K562 (cell line): Measurements from ENCODE around the gene PSMD8. TPM values are rescaled to one million over a fixed set of nuclear protein-coding genes. Genes with fewer than 3 reads are reported as not detected.

Source experiments
- BCL6 ChIP-seq: fragments of 250-450 bp; sonication (Bioruptor Pico); IDR thresholded peaks from 2 replicates; pipeline ENCODE4 v1.4.0; 2020
- CREM ChIP-seq: IDR thresholded peaks from 2 replicates; pipeline ENCODE4 v1.6.1; 2014; ENCODE audit warnings: antibody characterized with exemption, low read depth
- CSDE1 ChIP-seq, 2 experiments: fragments of 450-650 bp; IDR thresholded peaks; 2 replicates each; pipeline ENCODE4 v1.6.1; 2016; ENCODE audit warnings: mild to moderate bottlenecking in 1 of 2
- GABPA ChIP-seq: fragments of 200-800 bp; sonication (Bioruptor generic); conservative IDR thresholded peaks from 2 replicates; pipeline ENCODE4 v1.6.1; 2016; ENCODE audit warnings: low read depth, missing genetic modification characterization, missing compliant biosample characterization
- KDM1A ChIP-seq, 2 experiments: fragments of 450-650 bp; IDR thresholded peaks; 2 replicates each; pipeline ENCODE4 v1.6.1; 2016; ENCODE audit warnings: mild to moderate bottlenecking in 2 of 2
- KLF16 ChIP-seq: IDR thresholded peaks from 2 replicates; pipeline ENCODE4 v1.6.1; 2016; ENCODE audit warnings: antibody characterized with exemption
- NCOR1 ChIP-seq: fragments of 450-650 bp; IDR thresholded peaks from 2 replicates; pipeline ENCODE4 v1.6.1; 2016; ENCODE audit warnings: mild to moderate bottlenecking, moderate library complexity
- NFYB ChIP-seq: IDR thresholded peaks from 2 replicates; pipeline ENCODE4 v1.6.1; 2011; ENCODE audit warnings: mild to moderate bottlenecking, moderate library complexity; ENCODE audit not compliant: insufficient read length; ENCODE audit errors: extremely low read depth
- NRF1 ChIP-seq, 2 experiments: fragments of 450-650 bp; IDR thresholded peaks in 1 of 2; conservative IDR thresholded peaks in 1 of 2; 2 replicates each; pipeline ENCODE4 v1.6.1; 2014; ENCODE audit warnings: mild to moderate bottlenecking in 2 of 2
- PHB ChIP-seq: fragments of 250-450 bp; sonication (Bioruptor Pico); IDR thresholded peaks from 2 replicates; pipeline ENCODE4 v1.5.0; 2021
- ZNF197 ChIP-seq: fragments of 200-800 bp; sonication (Bioruptor generic); IDR thresholded peaks from 2 replicates; pipeline ENCODE4 v1.6.1; 2016; ENCODE audit warnings: low read depth, missing genetic modification characterization, missing compliant biosample characterization
- ZNF23 ChIP-seq: fragments of 250-450 bp; sonication (Bioruptor Pico); IDR thresholded peaks from 2 replicates; pipeline ENCODE4 v1.4.0; 2020; ENCODE audit warnings: mild to moderate bottlenecking
- polyA plus RNA-seq, 8 experiments: library from polyadenylated mRNA; depleted of rRNA in 4 of 8; stranded (reverse) in 5 of 8; unstranded in 3 of 8; fragments of >200 nt; fragmentation: Nextera tagmentation in 2 of 8; fragmentation: Illumina TruSeq in 1 of 8; extraction: Ambion mirVana in 2 of 8; extraction: Trizol in 1 of 8; gene quantifications; 2 replicates each; pipeline versions ENCODE4 v1.2.1 to v1.2.3, GENCODE V29; 2011 to 2014; ENCODE audit warnings: inconsistent platforms in 1 of 8, missing spikeins in 1 of 8
- total RNA-seq, 7 experiments: library from RNA; depleted of rRNA in 6 of 7; stranded (reverse); fragments of >200 nt in 6 of 7; fragmentation: Illumina TruSeq in 2 of 7; extraction: Trizol in 2 of 7; gene quantifications; 2 replicates each; pipeline versions ENCODE4 v1.2.1 to v1.2.3, GENCODE V29; 2011 to 2021; ENCODE audit warnings: low replicate concordance in 1 of 7
- TF ChIP-seq, protein P1 (sequence below): sonication (generic); formaldehyde crosslinking; IDR thresholded peaks from 2 replicates; pipeline ENCODE4 v1.8.0; 2023; ENCODE audit warnings: missing genetic modification reagents, mild to moderate bottlenecking, borderline replicate concordance
- TF ChIP-seq, protein P2 (sequence below): fragments of 250-450 bp; sonication (Bioruptor Pico); IDR thresholded peaks from 2 replicates; pipeline ENCODE4 v1.5.0; 2021; ENCODE audit warnings: mild to moderate bottlenecking, borderline replicate concordance
- TF ChIP-seq, protein P3 (sequence below): sonication (generic); formaldehyde crosslinking; IDR thresholded peaks from 2 replicates; pipeline ENCODE4 v1.9.0; 2022; ENCODE audit warnings: mild to moderate bottlenecking, missing genetic modification reagents
- TF ChIP-seq, protein P4 (sequence below): fragments of 200-400 bp; formaldehyde crosslinking; IDR thresholded peaks from 2 replicates; pipeline ENCODE4 v1.6.1; 2017; ENCODE audit warnings: mild to moderate bottlenecking, low read depth, low read length, moderate library complexity

PSMD8 gene
- total and polyA plus RNA-seq, 9 of the 15 experiments (the other 6 are each of a cell fraction or from before 2014, with no cell fraction given): 130 to 583 (median 315) TPM

DNA sequence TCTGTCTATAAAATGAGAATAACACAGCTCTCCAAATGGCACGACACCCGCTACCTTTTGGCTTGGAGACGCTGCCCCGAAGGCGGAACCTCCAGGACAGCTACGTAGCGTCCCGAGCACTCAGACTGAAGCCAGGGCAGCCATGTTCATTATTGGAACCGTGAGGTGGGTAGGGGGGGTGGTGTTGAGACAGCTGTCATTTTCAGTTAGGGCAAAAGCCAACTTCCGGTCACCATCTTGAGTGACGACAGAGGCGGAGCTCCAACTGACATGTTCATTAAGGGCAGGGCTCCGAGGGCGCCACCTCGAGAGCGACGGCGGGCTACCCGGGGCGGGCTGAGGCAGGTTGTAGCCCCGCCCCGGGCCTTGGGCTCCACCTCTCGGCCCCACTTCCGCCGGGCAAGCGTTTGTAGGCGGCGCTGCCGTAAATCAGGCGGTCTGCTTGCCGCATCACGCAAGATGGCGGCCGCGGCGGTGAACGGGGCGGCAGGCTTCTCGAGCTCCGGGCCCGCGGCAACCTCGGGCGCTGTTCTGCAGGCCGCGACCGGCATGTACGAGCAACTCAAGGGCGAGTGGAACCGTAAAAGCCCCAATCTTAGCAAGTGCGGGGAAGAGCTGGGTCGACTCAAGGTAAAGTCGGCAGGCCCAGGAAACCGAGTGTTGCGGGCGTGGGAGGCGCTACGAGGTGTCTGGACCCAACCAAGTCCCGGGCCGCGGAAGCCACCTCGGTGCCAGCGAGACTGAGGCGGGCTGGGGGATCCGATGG is at the start of gene PSMD8 (continued):
- TF ChIP-seq, protein P1, sequence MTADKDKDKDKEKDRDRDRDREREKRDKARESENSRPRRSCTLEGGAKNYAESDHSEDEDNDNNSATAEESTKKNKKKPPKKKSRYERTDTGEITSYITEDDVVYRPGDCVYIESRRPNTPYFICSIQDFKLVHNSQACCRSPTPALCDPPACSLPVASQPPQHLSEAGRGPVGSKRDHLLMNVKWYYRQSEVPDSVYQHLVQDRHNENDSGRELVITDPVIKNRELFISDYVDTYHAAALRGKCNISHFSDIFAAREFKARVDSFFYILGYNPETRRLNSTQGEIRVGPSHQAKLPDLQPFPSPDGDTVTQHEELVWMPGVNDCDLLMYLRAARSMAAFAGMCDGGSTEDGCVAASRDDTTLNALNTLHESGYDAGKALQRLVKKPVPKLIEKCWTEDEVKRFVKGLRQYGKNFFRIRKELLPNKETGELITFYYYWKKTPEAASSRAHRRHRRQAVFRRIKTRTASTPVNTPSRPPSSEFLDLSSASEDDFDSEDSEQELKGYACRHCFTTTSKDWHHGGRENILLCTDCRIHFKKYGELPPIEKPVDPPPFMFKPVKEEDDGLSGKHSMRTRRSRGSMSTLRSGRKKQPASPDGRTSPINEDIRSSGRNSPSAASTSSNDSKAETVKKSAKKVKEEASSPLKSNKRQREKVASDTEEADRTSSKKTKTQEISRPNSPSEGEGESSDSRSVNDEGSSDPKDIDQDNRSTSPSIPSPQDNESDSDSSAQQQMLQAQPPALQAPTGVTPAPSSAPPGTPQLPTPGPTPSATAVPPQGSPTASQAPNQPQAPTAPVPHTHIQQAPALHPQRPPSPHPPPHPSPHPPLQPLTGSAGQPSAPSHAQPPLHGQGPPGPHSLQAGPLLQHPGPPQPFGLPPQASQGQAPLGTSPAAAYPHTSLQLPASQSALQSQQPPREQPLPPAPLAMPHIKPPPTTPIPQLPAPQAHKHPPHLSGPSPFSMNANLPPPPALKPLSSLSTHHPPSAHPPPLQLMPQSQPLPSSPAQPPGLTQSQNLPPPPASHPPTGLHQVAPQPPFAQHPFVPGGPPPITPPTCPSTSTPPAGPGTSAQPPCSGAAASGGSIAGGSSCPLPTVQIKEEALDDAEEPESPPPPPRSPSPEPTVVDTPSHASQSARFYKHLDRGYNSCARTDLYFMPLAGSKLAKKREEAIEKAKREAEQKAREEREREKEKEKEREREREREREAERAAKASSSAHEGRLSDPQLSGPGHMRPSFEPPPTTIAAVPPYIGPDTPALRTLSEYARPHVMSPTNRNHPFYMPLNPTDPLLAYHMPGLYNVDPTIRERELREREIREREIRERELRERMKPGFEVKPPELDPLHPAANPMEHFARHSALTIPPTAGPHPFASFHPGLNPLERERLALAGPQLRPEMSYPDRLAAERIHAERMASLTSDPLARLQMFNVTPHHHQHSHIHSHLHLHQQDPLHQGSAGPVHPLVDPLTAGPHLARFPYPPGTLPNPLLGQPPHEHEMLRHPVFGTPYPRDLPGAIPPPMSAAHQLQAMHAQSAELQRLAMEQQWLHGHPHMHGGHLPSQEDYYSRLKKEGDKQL (CRISPR knock-in tag): no peak; the same call in 1 of the 2 replicates
- TF ChIP-seq NRF1 (conservative IDR thresholded peaks at IDR 0.05 in 1 of 2, IDR thresholded peaks at IDR 0.05 in 1 of 2) (peak; percentile 72 to 81), PHB (CRISPR knock-in tag) (peak; percentile 46; the same call in 1 of the 2 replicates), BCL6 (CRISPR knock-in tag) (no peak), KLF16 (peak; percentile 8; the same call in 1 of the 2 replicates), NCOR1 (peak; percentile 37; the same call in 1 of the 2 replicates), GABPA (tag) (peak; percentile 96), CSDE1 (IDR thresholded peaks at IDR 0.05) (peak; percentile 78 to 87; a peak in 2 of 4 replicates), KDM1A (IDR thresholded peaks at IDR 0.05) (no peak), ZNF23 (no peak), NFYB (no peak), CREM (peak; percentile 94), ZNF197 (CRISPR knock-in tag) (peak; percentile 83; the same call in 1 of the 2 replicates)
- TF ChIP-seq, protein P2, sequence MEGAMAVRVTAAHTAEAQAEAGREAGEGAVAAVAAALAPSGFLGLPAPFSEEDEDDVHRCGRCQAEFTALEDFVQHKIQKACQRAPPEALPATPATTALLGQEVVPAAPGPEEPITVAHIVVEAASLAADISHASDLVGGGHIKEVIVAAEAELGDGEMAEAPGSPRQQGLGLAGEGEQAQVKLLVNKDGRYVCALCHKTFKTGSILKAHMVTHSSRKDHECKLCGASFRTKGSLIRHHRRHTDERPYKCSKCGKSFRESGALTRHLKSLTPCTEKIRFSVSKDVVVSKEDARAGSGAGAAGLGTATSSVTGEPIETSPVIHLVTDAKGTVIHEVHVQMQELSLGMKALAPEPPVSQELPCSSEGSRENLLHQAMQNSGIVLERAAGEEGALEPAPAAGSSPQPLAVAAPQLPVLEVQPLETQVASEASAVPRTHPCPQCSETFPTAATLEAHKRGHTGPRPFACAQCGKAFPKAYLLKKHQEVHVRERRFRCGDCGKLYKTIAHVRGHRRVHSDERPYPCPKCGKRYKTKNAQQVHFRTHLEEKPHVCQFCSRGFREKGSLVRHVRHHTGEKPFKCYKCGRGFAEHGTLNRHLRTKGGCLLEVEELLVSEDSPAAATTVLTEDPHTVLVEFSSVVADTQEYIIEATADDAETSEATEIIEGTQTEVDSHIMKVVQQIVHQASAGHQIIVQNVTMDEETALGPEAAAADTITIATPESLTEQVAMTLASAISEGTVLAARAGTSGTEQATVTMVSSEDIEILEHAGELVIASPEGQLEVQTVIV (CRISPR knock-in tag): peak; percentile 94
- TF ChIP-seq, protein P3, sequence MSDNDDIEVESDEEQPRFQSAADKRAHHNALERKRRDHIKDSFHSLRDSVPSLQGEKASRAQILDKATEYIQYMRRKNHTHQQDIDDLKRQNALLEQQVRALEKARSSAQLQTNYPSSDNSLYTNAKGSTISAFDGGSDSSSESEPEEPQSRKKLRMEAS: peak; percentile 78
- TF ChIP-seq, protein P4, sequence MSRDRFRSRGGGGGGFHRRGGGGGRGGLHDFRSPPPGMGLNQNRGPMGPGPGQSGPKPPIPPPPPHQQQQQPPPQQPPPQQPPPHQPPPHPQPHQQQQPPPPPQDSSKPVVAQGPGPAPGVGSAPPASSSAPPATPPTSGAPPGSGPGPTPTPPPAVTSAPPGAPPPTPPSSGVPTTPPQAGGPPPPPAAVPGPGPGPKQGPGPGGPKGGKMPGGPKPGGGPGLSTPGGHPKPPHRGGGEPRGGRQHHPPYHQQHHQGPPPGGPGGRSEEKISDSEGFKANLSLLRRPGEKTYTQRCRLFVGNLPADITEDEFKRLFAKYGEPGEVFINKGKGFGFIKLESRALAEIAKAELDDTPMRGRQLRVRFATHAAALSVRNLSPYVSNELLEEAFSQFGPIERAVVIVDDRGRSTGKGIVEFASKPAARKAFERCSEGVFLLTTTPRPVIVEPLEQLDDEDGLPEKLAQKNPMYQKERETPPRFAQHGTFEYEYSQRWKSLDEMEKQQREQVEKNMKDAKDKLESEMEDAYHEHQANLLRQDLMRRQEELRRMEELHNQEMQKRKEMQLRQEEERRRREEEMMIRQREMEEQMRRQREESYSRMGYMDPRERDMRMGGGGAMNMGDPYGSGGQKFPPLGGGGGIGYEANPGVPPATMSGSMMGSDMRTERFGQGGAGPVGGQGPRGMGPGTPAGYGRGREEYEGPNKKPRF: no peak
